NAMALWA (cell line): ENCODE results near the gene SLAMF7.
"Not testable (repeated sequence)": the region's sequence is repeated elsewhere in the genome, so short reads cannot be mapped to it uniquely, and the experiment has no call there.

Experiments used
- DNase-seq: peaks from one replicate; pipeline ENCODE4 v3.0.0-alpha.2; 2015; ENCODE audit warnings: low spot score

The SLAMF7 gene

GRCh38 chr1:160720356-160721085 lies 18.5 kb upstream of the SLAMF7 start:
- no peak for DNase-seq

GRCh38 chr1:160721473-160721872 lies 17.6 kb upstream of the SLAMF7 start:
- no peak for DNase-seq

GRCh38 chr1:160722726-160723125 lies 16.3 kb upstream of the SLAMF7 start:
- DNase-seq: no peak

- DNase-seq: no peak
These were observed 15.7 kb upstream of the SLAMF7 start for GRCh38 chr1:160723332-160723731.

- peak; percentile 64 for DNase-seq
These were observed 14.4 kb upstream of the SLAMF7 start for GRCh38 chr1:160724465-160725242.

- DNase-seq: no peak
These were observed 12.9 kb upstream of the SLAMF7 start for GRCh38 chr1:160726114-160726497.

- DNase-seq: peak; percentile 91
These were observed 12.3 kb upstream of the SLAMF7 start for GRCh38 chr1:160726498-160727315.

GRCh38 chr1:160727316-160727640 lies 11.8 kb upstream of the SLAMF7 start:
- DNase-seq: no peak

GRCh38 chr1:160731564-160731963 lies 7.5 kb upstream of the SLAMF7 start:
- not testable (repeated sequence) for DNase-seq

- DNase-seq: no peak
These were observed 7.1 kb upstream of the SLAMF7 start for GRCh38 chr1:160731990-160732389.

- DNase-seq: peak; percentile 34
These were observed 5.1 kb upstream of the SLAMF7 start for GRCh38 chr1:160733898-160734297.

- DNase-seq: no peak
These were observed 4.7 kb upstream of the SLAMF7 start for GRCh38 chr1:160734301-160734700.

GRCh38 chr1:160738271-160738670 lies 776 bp upstream of the SLAMF7 start:
- no peak for DNase-seq

GRCh38 chr1:160740133-160740688 lies 1.2 kb downstream of the SLAMF7 start:
- DNase-seq: no peak

GRCh38 chr1:160741092-160741501 lies 2.0 kb downstream of the SLAMF7 start:
- no peak for DNase-seq

- DNase-seq: no peak
These were observed 2.7 kb downstream of the SLAMF7 start for GRCh38 chr1:160741612-160742348.

- DNase-seq: no peak
These were observed 3.5 kb downstream of the SLAMF7 start for GRCh38 chr1:160742428-160743127.

GRCh38 chr1:160743266-160743665 lies 4.2 kb downstream of the SLAMF7 start:
- DNase-seq: no peak

GRCh38 chr1:160744199-160744851 lies 5.3 kb downstream of the SLAMF7 start:
- DNase-seq: no peak

GRCh38 chr1:160744852-160745520 lies 5.9 kb downstream of the SLAMF7 start:
- DNase-seq: no peak
